Thoracic aorta (tissue), 2 donors: ENCODE data around the gene MTF1. TPM values are rescaled to one million over a fixed set of nuclear protein-coding genes. Genes with fewer than 3 reads are reported as not detected.
A peak's percentile ranks its signal among the peaks of the same experiment; 100 is the strongest.

ENCODE experiments used
- ATAC-seq: fragments of 150-250 bp; one replicate; pipeline ENCODE4 v1.8.0; 2017; ENCODE audit warnings: low read depth; ENCODE audit not compliant: insufficient number of reproducible peaks, low FRiP score
- DNase-seq: peaks from one replicate; pipeline ENCODE4 v3.0.0-alpha.2; 2020; ENCODE audit warnings: low spot score
- H3K27ac ChIP-seq, 2 donors: fragments of 200-600 bp; sonication (generic); 1 replicate in 1 of 2; 2 replicates in 1 of 2; pipeline ENCODE4 v1.5.1; 2016; ENCODE audit warnings: mild to moderate bottlenecking in 2 of 2, moderate library complexity in 2 of 2
- H3K27me3 ChIP-seq: fragments of 200-600 bp; sonication (generic); replicated peaks from 2 replicates; pipeline ENCODE4 v1.6.0; 2016; ENCODE audit warnings: mild to moderate bottlenecking; ENCODE audit not compliant: insufficient read depth
- H3K36me3 ChIP-seq: fragments of 200-600 bp; sonication (generic); one replicate; pipeline ENCODE4 v1.5.1; 2016
- H3K4me1 ChIP-seq, 2 donors: fragments of 200-600 bp; sonication (generic); 1 replicate in 1 of 2; 2 replicates in 1 of 2; pipeline versions ENCODE4 v1.5.1 to v1.6.0; 2016; ENCODE audit warnings: low read depth in 2 of 2, mild to moderate bottlenecking in 1 of 2; ENCODE audit not compliant: control insufficient read depth in 1 of 2
- H3K4me3 ChIP-seq: fragments of 200-600 bp; sonication (generic); 2 replicates; pipeline ENCODE4 v1.5.1; 2016; ENCODE audit warnings: mild to moderate bottlenecking
- H3K9me3 ChIP-seq: fragments of 200-600 bp; sonication (generic); 2 replicates; pipeline ENCODE4 v1.5.1; 2016
- CTCF ChIP-seq: fragments of 200-600 bp; sonication (generic); IDR thresholded peaks from one replicate; pipeline ENCODE4 v1.5.1; 2019; ENCODE audit warnings: antibody characterized with exemption
- total RNA-seq, 2 donors: library from RNA; depleted of rRNA; stranded (reverse); fragments of >200 nt; gene quantifications; one replicate each; pipeline versions ENCODE4 v1.1.0 to v1.2.3, GENCODE V29; 2016

The MTF1 gene
- total RNA-seq, 2 donors from 2014 or later, result 4.5 to 9.3 TPM

- DNase-seq (no peak), ATAC-seq (no peak)
- no peak for TF ChIP-seq CTCF
- H3K9me3 ChIP-seq, result no peaks in the 10 kb centered on the region
- H3K4me1 ChIP-seq, result peaks cover 8 to 16% of the 10 kb centered on the region in 2 donors
- H3K4me3 ChIP-seq, result peak overlapping the region; percentile 78
- no peaks in the 10 kb centered on the region for H3K36me3 ChIP-seq
- no peaks in the 10 kb centered on the region for H3K27me3 ChIP-seq
- H3K27ac ChIP-seq, result no peak overlapping the region
Measured at GRCh38 chr1:37794372-37795339, 64.7 kb downstream of the MTF1 start.

- H3K36me3 ChIP-seq, result no peaks in the 10 kb centered on the region
- ATAC-seq (no peak), DNase-seq (no peak)
- no peak within 1 kb of the TSS for H3K27ac ChIP-seq
- TF ChIP-seq CTCF, result no peak
- no peaks in the 10 kb centered on the region for H3K9me3 ChIP-seq
- no peaks in the 10 kb centered on the region for H3K27me3 ChIP-seq
- peak within 1 kb of the TSS; percentile 78 for H3K4me3 ChIP-seq
- peaks cover 8 to 16% of the 10 kb centered on the region in 2 donors for H3K4me1 ChIP-seq
Measured at GRCh38 chr1:37793773-37794371, 65.5 kb downstream of the MTF1 start, which contains the start of gene MANEAL. Gene MANEAL, plus strand, starts transcription at chr1:37793847. Its CDS starts 336 bp downstream, at chr1:37794183.

GRCh38 chr1:37792943-37793686 lies 66.3 kb downstream of the MTF1 start:
- ATAC-seq (no peak), DNase-seq (no peak)
- no peak for TF ChIP-seq CTCF
- Histone ChIP-seq H3K4me3 (peak overlapping the region; percentile 78), H3K27me3 (no peaks in the 10 kb centered on the region), H3K4me1 (peaks cover 8 to 16% of the 10 kb centered on the region in 2 donors), H3K9me3 (no peaks in the 10 kb centered on the region), H3K27ac (no peak overlapping the region), H3K36me3 (no peaks in the 10 kb centered on the region)

- TF ChIP-seq CTCF, result no peak
- DNase-seq, result no peak
Measured at GRCh38 chr1:37782491-37782890, 76.9 kb downstream of the MTF1 start.

More at GRCh38 chr1:37782491-37782890, 76.9 kb downstream of the MTF1 start:
- H3K36me3 ChIP-seq, result no peaks in the 10 kb centered on the region
- no peak for ATAC-seq
- H3K27me3 ChIP-seq, result no peaks in the 10 kb centered on the region
- no peak overlapping the region for H3K4me3 ChIP-seq
- no peaks in the 10 kb centered on the region for H3K4me1 ChIP-seq
- no peaks in the 10 kb centered on the region for H3K9me3 ChIP-seq
- no peak overlapping the region for H3K27ac ChIP-seq
